Ammon's horn (tissue), 1 donor: ENCODE data around the gene WDR33.

ENCODE experiments used
- DNase-seq: peaks from one replicate; pipeline ENCODE4 v3.0.0-alpha.2; 2016; ENCODE audit warnings: low spot score

Gene WDR33

GRCh38 chr2:127655209-127656073, 155.5 kb downstream of the WDR33 start:
- DNase-seq: no peak

GRCh38 chr2:127654838-127655175, 156.2 kb downstream of the WDR33 start:
- no peak for DNase-seq

- DNase-seq: no peak
Observed at GRCh38 chr2:127654084-127654837, 156.7 kb downstream of the WDR33 start.

GRCh38 chr2:127653421-127654083, 157.4 kb downstream of the WDR33 start:
- DNase-seq: no peak

DNA sequence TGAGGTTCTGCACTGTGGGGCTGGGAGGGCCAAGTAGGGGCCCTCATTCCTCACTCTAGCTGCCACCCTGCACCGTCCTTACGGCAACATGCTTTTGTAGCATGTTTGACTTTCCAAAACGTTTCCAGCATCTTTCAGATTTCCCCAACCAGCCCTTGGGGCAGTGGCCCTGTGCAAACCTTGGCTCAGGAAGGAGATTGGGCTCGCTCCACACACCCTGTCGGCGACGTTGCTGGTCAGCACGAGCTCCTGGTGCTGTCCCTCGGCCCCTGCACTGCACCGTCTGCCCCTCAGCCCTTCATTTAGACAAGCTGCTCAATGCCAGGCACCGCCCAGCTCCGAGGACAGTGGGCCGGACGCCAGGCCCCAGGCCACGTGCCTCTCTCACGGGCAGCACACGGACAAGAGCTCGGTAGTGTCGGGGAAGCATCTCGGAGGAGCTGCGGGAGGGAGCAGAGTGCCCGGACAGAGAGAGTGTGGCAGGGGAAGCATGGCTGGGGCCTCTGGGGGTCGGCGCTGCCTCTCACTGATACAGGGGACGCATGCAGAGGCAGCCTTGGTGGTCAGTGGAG, 158.1 kb downstream of the WDR33 start:
- DNase-seq: no peak

DNA sequence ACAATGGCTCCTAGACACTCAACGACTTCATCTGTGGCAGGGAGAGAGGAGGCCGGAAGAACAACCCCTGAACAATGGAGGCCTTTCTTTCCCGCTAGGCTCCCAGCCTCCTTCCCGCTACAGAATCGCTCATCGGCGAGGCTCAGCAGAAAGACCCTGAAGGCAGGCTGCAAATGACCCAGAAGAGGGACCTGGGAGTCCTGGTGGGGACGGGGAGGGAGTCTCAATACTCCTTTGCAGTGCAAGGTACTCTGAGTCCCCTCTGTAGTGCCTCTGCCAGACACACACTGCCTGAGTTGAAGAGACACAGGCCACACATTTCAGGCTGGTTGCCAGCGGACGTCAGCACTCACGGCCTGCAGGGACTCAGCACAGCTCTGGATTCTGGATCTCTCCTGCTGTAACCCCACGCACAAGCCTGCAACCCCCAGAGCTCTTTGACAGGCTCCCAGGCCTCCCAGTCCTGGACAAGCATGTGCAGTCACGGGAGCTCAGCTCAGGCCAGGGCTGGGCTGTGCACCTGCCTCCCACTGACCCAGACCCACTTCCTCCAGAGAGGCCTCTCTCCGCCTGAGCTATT, 158.9 kb downstream of the WDR33 start:
- DNase-seq: peak; percentile 84

- DNase-seq: no peak
Observed at GRCh38 chr2:127651381-127651809, 159.6 kb downstream of the WDR33 start.
